ENCODE measurements around the gene CALB2.
"Not testable (repeated sequence)": the region's sequence is repeated elsewhere in the genome, so short reads cannot be mapped to it uniquely, and the experiment has no call there.

The CALB2 gene

GRCh38 chr16:71352963-71353460 is 5.5 kb upstream of the CALB2 start:
- DNase-seq, result no peak

DNA sequence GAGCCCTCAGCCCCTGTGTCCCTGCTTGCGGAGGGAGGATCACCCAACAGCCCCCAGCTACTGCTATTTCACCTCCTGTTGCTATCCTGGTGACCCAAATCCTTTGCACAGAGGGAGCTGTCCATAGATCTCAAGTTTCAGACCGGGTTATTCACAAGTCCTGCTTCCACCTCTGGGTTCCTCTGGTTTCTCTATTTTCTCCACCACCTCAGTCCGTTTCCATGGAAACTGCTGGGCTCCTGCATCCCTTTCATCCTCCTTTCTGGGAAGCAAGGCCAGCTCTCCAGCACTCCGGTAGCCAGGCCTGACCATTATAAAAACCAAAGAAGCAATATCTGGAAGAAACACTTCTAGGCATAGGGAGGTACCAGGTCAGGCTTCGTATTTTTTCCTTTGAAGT is 4.8 kb upstream of the CALB2 start:
- DNase-seq, result no peak

DNA sequence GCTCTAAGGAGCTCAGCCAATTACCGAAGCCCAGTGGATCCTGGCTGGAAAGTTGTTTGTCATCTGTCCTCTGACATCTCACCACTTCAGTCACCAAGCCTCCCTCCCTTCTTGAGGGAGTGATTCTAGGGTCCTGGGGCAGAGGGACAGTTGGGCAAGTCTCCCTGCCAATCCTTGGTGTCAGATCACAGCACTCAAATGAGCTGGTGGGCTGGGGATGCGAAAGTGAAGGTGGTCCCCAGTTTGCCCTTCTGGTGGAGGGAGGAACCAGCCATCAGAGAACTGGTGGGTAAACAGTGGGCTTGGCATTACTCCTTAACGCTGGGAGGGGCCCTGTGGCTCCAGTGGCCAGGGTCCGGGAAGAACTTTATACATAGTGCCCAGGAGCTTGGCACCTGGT is 4.4 kb upstream of the CALB2 start:
- DNase-seq, result no peak

GRCh38 chr16:71356051-71356740 is 2.3 kb upstream of the CALB2 start:
- no peak for DNase-seq

- DNase-seq, result not testable (repeated sequence)
These were observed 1.6 kb upstream of the CALB2 start for GRCh38 chr16:71356936-71357335.

DNA sequence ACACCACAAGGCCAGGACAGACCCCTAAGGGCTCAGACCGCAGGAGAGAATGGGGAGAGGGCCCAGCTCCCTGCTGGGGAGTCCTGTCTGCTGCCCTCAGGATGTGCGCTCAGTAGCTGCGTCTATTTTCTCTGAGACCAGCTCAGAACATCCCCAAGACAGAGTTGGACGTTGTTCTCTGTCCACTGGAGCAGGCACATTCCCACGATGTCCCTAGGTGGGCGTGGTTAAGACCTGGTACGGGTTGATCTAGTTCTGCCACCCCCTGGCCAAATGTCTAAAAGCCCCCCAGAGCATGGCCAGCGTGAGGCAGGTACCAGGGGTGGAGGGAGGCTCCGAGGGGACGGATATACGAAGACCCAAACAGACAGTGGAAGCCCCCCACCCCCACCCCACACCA is 842 bp upstream of the CALB2 start:
- no peak for DNase-seq

GRCh38 chr16:71359431-71359830 is 908 bp downstream of the CALB2 start:
- DNase-seq, result no peak

GRCh38 chr16:71360378-71360777 is 1.9 kb downstream of the CALB2 start:
- no peak for DNase-seq

- DNase-seq, result no peak
These were observed 5.7 kb downstream of the CALB2 start for GRCh38 chr16:71364133-71364681.

GRCh38 chr16:71365021-71365420 is 6.5 kb downstream of the CALB2 start:
- no peak for DNase-seq

DNA sequence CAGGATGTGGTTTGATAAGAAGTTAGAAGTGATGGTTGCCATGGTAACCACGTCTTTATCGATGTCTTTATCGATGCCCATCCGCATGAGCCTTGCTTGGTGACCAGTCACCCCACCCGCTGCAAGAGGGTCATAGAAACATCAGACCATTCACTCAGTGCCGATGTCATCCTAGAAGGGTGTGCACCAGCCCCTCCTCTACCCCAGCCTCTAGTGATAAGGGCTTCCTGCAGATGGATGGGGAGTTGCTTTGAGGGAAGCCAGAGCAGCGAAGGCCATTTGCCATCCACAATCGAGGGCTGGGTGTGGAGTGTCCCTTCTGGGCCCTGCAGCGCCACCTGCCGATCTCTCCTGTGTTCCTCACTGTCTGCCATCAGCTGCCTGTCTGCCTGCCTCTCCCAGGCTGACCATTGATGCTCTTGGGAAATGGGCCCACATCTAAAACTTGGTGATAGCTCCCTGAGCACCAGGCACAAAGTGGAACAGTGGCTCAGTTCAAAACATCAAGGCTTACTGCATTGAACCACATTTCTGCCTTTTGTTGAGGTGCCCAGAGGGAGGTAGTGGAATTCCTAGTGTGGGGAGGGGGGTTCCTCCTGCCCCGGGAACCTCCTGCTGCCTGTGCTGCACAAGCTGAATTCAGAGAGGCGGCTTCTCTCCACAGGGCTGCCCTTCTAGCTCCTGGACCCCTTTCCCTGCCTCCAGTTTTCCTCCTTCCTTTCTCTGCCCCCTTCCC is 8.9 kb downstream of the CALB2 start:
- DNase-seq, result no peak

DNA sequence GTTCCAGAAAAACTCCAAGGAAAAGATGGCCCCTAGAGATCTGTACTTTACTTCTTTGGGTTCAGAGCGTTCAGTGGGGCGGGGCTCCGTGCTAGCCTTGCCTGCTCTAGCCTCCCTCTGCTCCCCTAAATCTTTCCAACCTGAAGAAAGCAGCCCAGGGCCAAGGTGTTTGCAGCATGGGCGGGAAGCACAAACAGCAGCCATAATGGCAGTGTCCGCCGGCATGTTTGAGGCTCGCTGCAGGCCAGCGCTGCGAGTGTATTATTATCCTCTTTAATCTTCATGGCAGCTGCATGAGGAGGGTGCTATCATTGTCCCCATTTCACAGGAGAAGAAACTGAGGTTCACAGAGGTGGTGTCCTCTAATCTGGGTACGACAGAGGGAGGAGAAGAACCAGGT is 10.4 kb downstream of the CALB2 start:
- no peak for DNase-seq

- DNase-seq, result no peak
These were observed 11.0 kb downstream of the CALB2 start for GRCh38 chr16:71369494-71369893.

- no peak for DNase-seq
These were observed 12.7 kb downstream of the CALB2 start for GRCh38 chr16:71371237-71371636.

GRCh38 chr16:71373073-71373472 is 14.6 kb downstream of the CALB2 start:
- DNase-seq, result no peak

GRCh38 chr16:71376465-71377157 is 18.1 kb downstream of the CALB2 start:
- no peak for DNase-seq

DNA sequence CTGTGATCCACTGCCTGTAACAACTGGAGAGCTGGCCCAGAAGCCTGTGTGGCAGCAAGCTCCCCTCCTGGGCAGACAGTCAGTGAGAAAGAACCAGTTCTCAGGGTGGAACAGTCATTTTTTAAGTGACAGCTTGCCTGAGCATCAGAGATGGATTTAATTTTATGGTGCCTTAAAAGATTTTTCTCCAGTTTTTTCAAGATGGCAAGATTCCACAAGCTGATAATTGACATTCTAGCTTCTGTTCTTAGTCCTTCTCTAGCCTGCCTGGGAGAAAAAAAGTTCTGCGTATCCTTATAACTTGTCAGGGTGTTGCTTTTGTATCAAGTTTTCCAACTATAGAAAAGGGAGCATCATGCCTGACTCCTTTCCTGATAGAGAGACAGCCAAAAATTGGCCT is 21.2 kb downstream of the CALB2 start:
- no peak for DNase-seq

- DNase-seq, result no peak
These were observed 22.3 kb downstream of the CALB2 start for GRCh38 chr16:71380831-71381230.

DNA sequence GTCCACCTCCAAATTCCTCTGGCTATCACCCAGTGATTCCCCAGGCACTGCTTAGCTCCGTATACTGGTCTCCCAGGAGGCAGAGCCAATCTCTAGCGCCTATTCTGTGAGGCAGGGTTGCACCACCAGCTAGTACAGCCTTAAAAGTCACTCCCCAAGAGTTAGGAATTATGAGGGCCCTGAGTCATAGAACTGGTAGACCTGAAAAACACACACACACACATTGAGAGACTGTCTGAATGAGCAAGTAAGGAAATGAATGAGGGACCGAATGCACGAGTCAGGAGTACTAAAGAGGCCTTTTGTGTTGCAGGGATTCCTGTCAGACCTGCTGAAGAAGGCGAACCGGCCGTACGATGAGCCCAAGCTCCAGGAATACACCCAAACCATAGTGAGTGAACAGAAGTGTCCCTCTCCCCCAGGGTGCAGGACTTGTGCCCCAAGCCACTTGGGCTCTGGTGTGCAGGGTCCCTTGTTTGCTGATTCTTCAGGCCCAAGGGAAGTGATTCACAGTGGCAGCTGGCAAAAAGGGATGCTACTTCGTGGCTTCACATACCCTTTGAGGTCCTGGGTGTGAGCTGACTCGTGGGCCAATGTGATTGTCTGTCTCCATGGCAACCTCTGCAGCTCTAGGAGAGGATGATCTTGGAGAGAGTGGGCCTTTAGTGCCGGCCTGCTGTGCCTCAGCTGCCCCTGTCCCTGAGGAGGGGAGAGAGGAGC is 24.7 kb downstream of the CALB2 start:
- no peak for DNase-seq

GRCh38 chr16:71384073-71384724 is 25.7 kb downstream of the CALB2 start:
- no peak for DNase-seq

DNA sequence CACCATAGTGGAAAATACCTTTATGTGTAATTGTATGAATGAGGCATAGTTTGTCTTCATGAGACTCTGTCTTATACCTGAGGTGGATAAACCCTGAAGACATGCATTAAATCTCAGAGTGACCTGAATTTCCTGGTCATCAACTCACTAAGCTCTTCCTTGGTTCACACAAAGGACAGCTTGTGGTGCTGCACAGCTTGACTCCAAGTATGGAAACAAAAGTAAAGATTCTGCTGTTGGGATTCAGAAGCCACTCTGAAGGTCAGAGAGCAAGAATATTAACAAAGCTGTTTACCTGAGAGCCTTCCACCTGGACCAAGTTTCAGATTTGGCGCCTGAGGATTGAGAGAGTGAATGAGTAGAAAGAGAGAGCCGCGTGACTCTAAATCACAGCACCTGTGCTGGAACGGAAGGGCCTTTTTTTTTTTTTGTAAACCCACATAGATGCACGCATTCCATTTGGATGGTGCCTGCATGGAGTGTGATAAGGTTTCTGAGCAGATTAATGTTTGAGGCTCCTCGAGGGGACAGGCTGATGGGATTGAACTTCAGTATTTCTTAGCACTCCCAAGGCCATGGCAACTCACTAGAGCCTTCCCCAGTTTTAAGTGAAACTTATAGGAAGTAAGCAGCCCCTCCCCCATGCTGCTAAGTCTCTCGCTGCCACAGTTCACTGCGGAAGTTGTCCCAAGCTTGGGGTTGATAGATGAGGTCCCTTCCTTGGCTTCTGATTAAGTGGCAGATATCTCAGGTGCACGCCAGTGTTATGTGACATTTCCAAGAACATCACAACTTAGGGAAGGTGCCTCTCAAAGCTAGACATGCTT is 28.7 kb downstream of the CALB2 start:
- no peak for DNase-seq

All from NCI-H774 (cell line).